H1 (cell line): ENCODE measurements around the gene PPARD. TPM values are rescaled to one million over a fixed set of nuclear protein-coding genes. Genes with fewer than 3 reads are reported as not detected.

Source experiments
- ASH2L ChIP-seq: fragments of 200-600, 300-600 bp; sonication (generic); IDR thresholded peaks from one replicate; pipeline ENCODE4 v1.7.1; 2017; ENCODE audit warnings: low read length
- CHD7 ChIP-seq: fragments of 300-600 bp; sonication (generic); IDR thresholded peaks from 2 replicates; pipeline ENCODE4 v1.7.1; 2012; ENCODE audit warnings: low read length, moderate library complexity, mild to moderate bottlenecking, inconsistent platforms; ENCODE audit not compliant: insufficient replicate concordance
- EGR1 ChIP-seq: IDR thresholded peaks from 2 replicates; pipeline ENCODE4 v1.6.1; 2011; ENCODE audit warnings: low read depth, low read length, borderline replicate concordance
- USF2 ChIP-seq: IDR thresholded peaks from 2 replicates; pipeline ENCODE4 v1.6.1; 2011; ENCODE audit warnings: low read length, improper control_type of control experiment
- polyA plus RNA-seq, 7 experiments: library from polyadenylated mRNA; depleted of rRNA in 3 of 7; stranded (reverse) in 5 of 7; unstranded in 2 of 7; fragments of >200 nt in 5 of 7; fragments of 200-250 nt in 2 of 7; gene quantifications; 1 replicate in 5 of 7; 2 replicates in 1 of 7; 4 replicates in 1 of 7; pipeline versions ENCODE4 v1.2.1 to v1.2.3, GENCODE V29; 2011 to 2013; ENCODE audit warnings: missing spikeins in 2 of 7, mixed read lengths in 2 of 7
- total RNA-seq: library from RNA; stranded (reverse); fragmentation: NEBNext Ultra II Directional; extraction: Animal tissue kit (Norgen Biotek cat#: 25700); gene quantifications from 2 replicates; pipeline ENCODE4 v1.2.1, GENCODE V29; 2021

The PPARD gene
- total and polyA plus RNA-seq, 2 of the 8 experiments (the other 6 are each of a cell fraction or from before 2014, with no cell fraction given), result 14.6 to 14.9 TPM

GRCh38 chr6:35352735-35353134 is 10.4 kb downstream of the PPARD start (continued):
- no peak for TF ChIP-seq ASH2L
- no peak for TF ChIP-seq USF2
- TF ChIP-seq CHD7, result no peak
- no peak for TF ChIP-seq EGR1
